CD4-positive, alpha-beta T cell treated with Interferon gamma for 1 hour (primary cell): Measurements from ENCODE around the gene FXR2.

Source experiments
- DNase-seq: peaks from one replicate; pipeline ENCODE4 v3.0.0-alpha.2; 2020

FXR2 gene

GRCh38 chr17:7544911-7545310 lies 69.8 kb downstream of the FXR2 start:
- DNase-seq, result no peak
